A673 (cell line): ENCODE measurements around the gene CCND2.

ENCODE experiments used
- EZH2 ChIP-seq: fragments of 200-600 bp; sonication (generic); IDR thresholded peaks from 2 replicates; pipeline ENCODE4 v1.6.1; 2017; ENCODE audit warnings: borderline replicate concordance, low read depth, mild to moderate bottlenecking, mixed read lengths, antibody characterized with exemption, low read length; ENCODE audit not compliant: poor library complexity, severe bottlenecking
- TF ChIP-seq, protein P1 (sequence below): fragments of 300-800, 200-600 bp; sonication (generic); conservative IDR thresholded peaks from 2 replicates; pipeline ENCODE4 v1.5.1; 2017; ENCODE audit warnings: low read depth, mild to moderate bottlenecking, antibody characterized with exemption, low read length, moderate library complexity, mixed read lengths

DNA sequence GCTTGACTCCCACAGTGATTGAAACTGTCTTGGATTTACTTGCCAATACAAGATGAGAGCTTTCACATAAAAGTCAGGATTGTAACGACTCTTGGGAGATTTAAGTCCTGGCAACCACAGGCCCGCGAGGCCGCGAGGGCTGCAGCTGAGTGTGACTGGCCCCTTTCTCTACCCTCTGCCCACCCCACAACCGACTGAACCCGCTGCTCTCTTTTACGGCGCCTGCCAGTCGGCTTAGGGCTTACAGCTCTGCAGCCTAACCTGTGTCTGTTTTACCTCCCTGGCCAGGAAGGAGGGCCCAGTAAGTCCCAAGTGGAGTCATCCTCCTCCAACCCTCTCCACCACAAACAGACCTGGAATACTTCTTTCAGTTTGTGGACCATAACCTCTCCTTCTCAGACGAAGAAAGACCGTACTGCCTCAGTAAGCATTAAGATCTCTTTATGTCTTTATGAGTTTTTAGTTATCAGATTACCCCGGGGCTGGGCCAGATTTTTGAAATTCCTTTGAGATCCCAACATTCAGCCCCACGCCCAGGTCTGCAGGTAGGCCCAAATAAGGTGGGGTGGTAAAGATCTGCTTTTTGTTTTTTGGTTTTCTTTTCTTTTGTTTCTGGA, 34.9 kb downstream of the CCND2 start:
- TF ChIP-seq, protein P1, sequence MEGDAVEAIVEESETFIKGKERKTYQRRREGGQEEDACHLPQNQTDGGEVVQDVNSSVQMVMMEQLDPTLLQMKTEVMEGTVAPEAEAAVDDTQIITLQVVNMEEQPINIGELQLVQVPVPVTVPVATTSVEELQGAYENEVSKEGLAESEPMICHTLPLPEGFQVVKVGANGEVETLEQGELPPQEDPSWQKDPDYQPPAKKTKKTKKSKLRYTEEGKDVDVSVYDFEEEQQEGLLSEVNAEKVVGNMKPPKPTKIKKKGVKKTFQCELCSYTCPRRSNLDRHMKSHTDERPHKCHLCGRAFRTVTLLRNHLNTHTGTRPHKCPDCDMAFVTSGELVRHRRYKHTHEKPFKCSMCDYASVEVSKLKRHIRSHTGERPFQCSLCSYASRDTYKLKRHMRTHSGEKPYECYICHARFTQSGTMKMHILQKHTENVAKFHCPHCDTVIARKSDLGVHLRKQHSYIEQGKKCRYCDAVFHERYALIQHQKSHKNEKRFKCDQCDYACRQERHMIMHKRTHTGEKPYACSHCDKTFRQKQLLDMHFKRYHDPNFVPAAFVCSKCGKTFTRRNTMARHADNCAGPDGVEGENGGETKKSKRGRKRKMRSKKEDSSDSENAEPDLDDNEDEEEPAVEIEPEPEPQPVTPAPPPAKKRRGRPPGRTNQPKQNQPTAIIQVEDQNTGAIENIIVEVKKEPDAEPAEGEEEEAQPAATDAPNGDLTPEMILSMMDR, result no peak
- no peak for TF ChIP-seq EZH2
